Dermis blood vessel endothelial cell (primary cell): ENCODE results near the gene JPH3. TPM values are rescaled to one million over a fixed set of nuclear protein-coding genes. Genes with fewer than 3 reads are reported as not detected.
A peak's percentile ranks its signal among the peaks of the same experiment; 100 is the strongest.

Experiments
- DNase-seq: peaks from one replicate; pipeline ENCODE4 v3.0.0; 2010
- total RNA-seq: library from RNA; depleted of rRNA; stranded (reverse); fragments of >200 nt; gene quantifications from 2 replicates; pipeline ENCODE4 v1.2.3, GENCODE V29; 2014

Gene JPH3
- total RNA-seq, result 0.34 and 0.51 TPM in 2 replicates

DNA sequence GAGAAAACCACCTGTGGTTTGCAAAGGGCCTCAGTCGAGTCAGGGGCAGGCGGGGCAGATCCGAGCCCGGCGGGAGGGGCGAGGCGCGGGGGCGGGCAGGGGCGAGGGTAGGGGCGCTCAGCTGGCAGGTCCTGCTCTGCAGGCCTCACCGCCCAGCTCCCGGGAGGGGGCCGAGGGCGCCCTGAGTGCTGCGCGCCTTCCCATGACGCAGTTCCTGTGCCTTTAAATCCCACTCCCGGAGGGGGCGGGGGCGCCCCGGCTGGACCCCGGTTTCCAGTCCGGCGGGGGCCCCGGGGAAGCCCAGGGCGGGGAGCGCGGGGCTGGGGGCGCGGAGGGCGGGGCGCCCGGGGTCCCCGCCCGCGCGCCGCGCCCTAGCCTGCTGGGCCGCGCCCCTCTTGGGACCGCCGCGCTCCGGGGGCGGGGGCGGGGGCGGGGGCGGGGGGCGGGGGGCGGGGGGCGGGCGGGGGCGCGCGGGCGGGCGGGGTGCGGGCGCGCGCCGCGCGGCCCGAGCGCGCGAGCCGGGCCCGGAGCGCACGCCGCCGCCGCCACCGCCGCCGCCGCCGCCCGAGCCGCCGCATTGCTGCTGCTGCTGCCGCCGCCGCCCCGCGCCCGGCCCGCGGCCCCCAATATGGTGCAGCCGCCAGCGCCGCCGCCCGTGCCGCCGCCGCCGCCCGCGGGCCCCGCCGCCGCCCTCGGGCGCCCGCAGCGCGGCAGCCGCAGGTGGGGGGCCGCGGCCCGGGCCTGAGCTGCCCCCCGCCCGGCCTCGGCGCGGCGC is at the start of gene JPH3:
TSS of gene JPH3 (plus strand) at position 508 of the 775 bp plus-strand sequence. CDS start 639 bp downstream, outside the sequence.
- no peak for DNase-seq

DNA sequence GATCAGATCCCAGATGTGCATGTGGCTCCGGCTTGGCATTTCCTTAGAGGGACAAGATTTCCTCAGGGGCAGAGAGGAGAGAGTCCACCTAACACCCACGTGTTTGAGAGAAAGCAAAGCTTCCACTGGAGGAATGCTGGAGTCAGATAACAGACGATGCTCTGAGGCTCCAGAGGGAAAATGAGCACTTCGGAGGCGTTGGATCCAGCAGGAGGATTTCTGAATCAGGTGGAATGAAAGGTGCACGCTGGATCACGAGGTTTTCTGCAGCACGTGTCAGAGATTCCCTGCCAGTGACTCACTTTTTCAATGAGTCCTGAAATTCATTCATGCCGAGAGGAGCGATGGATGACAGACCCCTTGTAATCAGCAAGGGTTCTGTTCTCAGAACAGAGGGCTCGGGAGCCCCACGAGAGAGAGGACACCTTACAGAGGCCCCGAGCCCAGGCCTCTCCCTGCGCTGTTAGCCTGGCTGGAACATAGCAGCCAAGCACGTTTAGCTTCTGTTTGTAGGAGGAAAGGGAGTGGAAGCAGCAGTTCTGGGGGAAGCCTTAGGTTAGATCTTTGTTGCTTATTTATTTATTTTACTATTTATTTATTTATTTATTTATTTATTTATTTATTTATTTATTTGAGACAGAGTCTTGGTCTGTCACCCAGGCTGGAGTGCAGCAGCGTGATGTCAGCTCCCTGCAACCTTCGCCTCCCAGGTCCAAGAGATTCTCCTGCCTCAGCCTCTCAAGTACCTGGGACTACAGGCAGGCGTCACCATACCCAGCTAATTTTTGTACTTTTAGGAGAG is 49.3 kb upstream of the JPH3 start:
- DNase-seq, result no peak

DNA sequence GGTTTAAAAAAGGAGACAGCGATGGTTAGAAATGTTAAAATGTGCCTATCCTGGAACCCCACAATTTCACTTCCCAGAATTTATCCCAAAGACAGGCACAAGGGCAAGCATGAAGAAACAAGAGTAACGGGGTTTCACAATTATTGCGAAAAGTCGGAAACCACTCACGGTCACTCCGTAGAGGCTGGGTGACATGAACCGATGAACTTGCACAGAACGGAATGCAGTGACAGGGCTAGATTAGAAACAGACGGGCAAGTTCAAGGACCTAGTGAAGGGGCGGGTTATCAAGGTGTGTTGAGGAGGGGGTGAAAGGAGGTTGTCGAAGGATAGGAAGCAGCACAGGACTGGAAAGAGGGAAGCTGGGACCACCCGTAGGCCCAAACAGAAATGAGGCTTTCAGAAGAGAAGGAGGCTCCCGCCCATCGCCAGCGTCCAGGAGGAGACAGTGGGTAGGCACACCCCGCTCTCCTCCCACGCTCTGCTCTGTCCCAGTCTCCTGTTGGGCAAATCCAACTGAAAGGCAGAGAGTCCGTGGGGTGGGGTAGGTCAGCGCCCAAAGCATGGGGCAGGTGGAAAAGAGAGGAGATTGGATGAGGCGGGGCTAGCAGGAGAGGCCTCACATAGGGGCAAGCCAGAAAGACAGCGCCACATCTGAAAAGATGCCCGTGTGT is 47.4 kb upstream of the JPH3 start:
- DNase-seq, result no peak

DNA sequence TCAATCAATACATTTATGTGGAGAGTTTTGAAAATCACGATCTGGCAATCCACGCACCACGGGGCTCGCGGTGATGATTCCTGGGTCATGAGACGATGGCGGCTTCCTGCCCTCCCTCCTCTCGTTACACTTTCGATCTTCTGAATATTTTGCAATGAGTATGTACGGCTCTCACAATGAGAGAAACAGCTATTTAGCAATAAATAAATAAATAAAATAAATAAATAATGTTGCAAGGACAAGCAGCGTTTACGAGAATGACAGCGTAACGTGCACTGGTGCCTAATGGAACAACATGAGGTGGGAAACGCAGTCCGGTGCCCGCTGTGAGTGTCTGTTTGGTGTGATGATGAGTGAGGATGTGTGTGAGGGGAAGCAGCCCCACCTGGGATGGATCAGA is 46.7 kb upstream of the JPH3 start:
- DNase-seq, result no peak

DNA sequence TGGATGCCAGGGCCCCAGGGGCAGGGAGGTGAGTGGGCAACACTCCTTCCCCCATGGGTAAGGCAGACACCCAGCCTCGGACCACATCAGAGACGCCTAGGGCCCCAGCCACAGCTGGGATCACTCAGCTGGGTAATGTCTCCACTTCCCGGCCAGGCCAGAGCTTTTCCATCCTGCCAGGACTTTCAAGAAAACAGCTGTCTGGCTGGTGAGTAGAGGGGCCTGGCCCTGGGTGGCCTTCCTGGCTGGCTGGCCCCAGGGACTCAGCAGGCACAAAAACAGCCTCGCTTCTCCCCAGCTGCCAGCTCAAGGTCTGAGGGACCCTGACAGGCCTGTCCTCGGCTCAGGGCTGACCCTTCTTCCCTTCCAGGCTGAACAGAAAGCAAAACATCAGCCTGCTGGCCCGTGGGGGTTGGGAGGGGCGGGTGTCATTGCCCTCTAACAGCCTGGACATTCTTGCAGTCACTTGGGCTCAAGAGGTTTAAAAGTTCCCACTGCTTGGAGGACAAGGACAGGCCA is 45.3 kb upstream of the JPH3 start:
- DNase-seq, result no peak

DNA sequence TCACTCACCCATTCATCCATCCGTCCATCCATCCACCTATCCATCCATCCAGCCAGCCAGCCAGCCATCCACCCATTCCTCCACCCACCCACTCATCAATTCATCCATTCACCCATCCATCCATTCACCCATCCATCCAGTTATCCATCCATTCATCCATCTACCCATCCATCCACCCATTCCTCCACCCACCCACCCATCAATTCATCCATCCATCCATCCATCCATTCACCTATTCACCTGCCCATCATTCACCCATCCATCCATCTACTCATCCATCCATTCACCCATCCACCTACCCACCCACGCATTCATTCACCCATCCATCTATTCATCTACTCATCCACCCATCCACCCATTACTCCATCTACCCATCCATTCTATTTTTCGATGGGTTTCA is 43.6 kb upstream of the JPH3 start:
- no peak for DNase-seq

DNA sequence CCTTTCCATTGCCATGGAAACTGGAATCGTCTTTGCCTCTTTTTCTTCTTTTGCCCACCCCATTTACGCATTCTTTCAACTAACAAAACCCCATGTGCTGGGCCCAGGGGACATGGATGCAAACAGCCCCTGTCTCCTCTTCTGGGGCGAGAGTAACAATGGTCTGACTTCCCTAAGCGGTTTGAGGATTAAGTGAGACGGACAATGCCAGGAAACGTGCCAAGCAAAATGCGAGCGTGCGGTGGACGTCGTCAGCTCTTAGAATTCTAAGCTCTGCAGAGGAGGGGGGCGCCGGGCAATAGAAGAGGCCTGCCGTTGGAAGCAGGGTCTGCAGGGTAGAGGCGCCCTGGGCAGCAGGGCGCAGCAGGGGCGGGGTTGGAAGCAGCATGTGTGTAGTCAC is 42.4 kb upstream of the JPH3 start:
- DNase-seq, result peak; percentile 86

DNA sequence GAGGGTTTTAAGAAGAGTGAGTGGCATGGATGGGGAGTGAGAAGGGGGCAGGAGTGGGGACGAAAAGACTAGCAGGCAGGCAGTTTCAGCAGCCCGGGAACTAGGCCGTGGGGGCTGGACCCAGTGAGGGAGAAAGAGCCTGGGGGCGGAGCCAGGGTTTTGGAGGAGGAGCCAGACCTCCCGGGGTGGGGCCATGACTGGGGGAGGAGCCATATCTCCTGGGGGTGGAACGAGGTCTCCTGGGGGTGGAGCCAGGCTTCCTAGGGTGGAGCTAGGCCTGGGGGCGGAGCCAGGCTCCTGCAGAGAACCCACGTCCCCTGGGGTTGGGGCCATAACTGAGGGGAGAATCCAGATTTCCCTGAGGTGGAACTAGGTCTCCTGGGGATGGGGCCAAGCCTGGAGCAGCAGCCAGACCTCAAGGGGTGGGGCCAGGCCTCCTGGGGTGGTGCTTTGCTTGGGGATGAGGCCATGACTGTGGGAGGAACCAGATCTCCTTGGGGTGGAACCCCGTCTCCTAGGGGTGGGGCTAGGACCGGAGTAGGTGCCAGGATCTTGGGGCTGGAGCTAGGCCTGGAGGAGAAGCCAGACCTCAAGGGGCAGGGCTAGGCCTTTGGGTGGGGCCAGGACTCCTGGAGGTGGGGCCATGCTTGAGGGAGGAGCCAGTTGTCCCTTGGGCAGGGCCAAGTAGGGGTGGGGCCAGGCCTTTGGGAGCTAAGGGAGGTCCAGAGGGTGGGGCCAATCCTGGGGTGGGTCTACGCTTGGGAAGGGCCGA is 41.7 kb upstream of the JPH3 start:
- peak; percentile 46 for DNase-seq

DNA sequence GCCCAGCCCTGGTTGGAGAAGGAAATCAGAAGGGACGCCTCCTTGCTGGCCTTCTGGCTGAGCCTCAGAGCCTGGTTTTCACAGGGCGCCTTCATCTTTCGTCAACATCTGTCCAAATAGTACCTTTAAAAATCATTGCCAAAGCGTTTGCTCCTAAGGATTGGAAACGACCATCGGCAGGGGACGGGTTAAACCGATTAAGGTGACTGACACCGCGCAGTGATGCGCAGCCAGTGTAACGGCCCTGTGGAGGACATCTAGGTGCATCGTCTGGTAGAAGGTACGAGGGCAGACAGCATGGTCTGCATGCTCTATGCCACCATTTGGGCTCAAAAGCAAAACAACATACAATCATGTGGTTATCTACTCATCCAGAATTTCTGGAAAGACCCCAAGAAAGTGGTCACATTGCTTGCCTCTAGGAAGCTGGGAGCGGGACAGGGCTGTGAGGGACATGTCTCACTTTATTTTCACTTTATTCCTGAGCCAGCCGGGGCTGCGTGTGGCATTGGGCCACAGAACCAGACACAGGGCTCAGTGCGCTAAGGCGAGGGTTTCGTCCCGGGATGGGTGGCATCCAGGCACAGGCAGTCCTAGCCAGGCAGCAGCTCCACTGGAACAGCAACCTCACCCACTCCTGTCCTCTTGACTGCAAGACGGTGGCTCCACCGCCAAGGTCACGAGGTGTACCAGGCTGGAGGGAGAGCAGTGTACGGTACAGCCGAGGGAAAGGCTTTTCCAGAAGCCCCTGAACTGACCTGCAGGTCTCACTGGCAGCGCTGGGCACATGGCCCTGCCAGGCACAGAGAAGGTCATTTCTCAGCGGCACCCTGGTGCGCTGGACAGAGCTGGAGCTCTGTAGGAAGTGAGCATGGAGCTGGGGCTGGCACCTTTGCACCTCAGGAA is 40.9 kb upstream of the JPH3 start:
- DNase-seq, result no peak

DNA sequence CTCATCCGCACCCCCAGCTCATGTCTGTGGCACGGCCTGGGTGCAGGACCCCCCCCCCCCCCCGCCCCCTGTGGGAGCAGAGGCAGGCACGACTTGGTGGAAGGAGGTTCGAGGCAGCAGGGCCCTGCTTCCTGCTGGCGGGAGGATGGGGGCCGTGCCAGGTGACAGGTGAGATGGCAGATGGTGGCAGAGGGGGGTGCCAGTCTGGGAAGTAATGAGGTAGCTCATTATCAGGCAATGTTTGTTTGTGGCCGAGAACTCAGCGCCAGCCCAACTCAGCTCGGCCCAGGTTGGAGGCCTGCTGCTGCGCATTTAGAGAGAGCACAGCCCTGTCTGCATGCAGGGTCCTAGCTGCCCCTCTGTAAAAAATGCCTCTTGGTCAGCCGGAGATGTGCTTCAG is 40.1 kb upstream of the JPH3 start:
- DNase-seq, result no peak

DNA sequence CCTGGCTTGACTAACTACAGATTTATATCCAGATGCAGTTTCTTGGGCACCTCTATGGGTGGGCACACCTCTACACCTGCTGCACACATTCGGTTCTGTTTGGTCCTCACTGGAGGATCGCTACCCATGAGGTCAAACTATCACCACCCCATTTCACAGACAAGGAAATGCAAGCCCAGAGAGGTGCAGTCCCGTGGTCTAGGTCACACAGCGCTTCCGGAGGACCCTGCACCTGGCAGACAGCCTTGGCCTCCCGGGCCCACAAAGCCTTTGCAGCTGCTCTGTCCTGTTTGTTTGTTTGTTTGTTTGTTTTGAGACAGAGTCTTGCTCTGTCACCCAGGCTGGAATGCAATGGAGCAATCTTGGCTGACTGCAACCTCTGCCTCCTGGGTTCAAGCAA is 39.3 kb upstream of the JPH3 start:
- no peak for DNase-seq

DNA sequence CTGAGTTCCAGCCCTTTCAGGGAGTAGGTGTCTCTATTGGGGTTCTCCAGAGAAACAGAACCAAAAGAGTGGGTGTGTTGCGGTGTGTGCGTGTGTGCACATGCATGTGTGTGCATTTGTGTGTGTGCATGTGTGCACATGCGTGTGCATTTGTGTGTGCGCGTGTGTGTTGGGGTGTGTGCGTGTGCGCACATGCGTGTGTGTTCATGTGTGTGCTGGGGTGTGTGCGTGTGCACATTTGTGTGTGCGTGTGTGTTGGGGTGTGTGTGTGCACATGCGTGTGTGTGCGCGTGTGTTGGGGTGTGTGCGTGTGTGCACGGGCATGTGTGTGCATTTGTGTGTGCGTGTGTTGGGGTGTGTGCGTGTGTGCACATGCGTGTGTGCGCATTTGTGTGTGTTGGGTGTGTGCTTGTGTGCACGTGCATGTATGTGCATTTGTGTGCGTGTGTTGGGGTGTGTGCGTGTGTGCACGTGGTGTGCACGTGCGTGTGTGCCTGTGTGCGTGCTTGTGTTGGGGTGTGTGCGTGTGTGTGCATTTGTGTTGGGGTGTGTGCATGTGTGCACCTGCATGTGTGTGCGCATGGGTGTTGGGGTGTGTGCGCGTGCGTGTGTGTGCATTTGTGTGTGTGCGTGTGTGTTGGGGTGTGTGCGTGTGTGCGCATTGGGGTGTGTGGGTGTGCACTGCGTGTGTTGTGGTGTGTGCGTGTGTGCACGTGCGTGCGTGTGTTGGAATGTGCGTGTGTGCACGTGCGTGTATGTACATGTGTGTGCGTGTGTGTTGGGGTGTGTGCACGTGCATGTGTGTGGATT is 38.4 kb upstream of the JPH3 start:
- DNase-seq, result no peak

DNA sequence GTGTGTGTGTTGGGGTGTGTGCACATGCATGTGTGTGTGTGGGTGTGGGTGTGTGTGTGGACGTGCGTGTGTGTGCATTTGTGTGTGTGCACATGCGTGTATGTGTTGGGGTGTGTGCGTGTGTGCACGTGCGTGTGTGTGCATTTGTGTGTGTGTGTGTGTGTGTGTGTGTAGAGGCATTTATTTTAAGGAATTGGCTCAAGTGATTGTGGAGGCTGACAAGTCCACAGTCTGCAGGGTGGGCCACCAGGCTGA is 37.9 kb upstream of the JPH3 start:
- no peak for DNase-seq

DNA sequence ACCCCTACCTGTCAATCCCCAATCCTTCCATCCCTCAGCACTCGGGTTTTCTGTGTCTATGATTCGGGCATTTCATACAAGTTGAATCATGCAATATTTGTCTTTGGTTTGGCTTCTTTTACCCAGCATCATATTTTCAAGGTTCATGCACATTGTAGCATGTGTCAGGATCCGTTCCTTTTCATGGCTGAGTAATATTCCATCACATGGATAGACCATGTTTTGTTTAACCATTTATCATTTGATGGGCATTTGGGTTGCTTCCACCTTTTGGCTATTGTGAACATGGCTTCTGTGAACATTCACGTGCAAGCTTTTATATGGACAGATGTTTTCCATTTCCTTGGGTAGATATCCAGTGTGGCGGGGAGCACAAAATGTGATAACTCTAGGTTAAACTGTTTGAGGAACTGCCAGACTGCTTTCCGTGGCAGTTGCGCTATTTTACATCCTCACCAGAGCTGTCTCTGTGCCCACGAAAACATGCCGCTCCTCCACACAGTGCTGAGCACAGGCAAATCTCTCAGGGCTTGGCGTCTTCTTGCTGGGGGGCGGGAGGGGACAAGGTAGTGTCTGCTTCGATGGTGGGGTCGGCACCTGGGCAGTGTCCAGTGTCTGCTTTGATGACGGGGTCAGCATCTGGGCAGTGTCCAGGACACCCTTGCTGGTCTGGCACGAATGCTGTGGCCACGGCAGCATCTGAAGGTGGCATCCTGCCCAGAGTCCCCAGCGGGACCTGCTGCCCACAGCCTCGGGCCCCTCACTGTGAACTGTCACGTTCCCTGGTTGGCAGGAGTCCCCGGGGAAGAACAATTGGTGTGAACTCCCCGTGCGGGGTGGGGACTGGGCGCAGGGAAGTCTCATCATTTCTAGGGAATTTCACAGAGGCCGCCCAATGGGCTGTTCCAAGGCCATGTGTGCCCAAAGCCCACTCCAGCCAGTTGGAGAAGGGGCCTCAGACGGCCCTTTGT is 32.4 kb upstream of the JPH3 start:
- DNase-seq, result no peak

DNA sequence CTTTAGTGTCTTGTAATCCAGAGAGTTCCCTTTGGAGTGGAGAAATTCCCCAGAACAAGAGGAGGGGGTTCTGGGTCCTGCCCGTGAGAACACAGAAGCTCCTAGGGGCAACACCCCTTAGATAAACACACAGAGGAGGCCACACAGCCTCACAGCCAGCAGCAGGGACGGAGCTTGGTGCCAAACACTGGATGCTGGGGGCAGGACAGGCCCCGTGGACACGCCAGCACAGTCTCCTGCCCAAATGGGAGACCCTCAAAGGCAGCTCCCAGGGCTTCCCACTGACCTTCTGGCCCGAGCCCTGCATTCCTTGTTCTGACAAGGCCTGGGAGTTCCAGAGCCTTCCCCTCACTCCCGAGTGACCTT is 31.8 kb upstream of the JPH3 start:
- DNase-seq, result no peak

DNA sequence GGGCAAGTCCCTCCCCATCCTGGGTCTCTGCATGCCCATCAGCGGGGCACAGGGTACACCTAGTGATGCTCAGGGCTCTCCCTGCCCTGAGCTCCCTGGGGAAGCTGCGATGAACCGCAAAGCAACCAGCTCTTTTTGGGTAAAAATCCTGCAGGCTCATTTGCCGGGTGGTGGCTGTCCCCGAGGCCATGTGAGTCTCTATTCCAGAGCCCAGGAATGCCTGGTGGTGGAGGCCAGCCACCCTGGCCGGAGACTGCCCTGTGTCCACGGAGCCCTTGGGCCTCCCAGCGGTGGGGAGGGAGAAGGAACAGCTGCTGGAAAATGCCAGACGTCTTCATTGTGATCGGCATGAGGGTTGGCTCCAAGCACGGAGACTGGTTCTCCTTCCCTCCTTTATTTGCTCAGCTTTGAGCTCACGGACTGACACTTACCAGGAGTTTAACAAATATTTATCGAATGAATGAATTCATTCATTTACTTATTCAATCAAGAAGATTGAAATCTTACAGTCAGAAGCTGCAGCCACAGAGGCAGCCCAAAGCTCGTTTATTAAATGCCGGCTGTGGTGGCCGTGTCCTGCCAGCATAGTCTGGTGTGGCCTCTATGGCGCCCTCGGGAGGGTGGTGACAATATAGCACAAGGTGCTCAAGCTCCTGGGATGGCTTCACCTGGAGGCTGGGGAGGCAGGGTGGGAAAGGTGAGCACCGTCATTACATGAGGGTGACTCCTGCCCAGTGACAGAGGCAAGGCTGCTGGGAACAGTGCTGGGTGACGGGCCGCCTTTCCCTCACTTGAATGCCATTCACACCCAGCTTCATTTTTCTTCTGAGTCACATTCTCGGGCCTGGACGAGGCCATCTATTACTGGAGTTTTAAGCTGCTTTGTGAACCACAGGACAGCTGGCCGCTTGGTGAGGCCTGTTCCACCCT is 31.1 kb upstream of the JPH3 start:
- DNase-seq, result peak; percentile 33

DNA sequence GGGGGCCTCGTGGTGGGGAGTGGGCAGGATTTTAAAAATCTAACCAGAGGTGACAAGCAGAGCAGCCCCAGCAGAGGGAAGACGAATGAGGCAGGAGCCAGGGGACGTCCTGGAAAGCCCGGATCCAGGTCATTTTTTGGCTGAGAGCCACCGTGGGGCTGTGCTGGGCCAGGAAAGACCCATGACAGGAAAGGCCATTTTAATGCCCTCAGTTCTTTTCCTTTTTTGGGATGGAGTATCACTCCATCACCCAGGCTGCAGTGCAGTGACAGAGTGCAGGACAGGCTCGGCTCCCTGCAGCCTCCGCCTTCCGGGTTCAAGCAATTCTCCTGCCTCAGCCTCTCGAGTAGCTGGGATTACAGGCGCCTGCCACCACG is 30.5 kb upstream of the JPH3 start:
- peak; percentile 29 for DNase-seq

DNA sequence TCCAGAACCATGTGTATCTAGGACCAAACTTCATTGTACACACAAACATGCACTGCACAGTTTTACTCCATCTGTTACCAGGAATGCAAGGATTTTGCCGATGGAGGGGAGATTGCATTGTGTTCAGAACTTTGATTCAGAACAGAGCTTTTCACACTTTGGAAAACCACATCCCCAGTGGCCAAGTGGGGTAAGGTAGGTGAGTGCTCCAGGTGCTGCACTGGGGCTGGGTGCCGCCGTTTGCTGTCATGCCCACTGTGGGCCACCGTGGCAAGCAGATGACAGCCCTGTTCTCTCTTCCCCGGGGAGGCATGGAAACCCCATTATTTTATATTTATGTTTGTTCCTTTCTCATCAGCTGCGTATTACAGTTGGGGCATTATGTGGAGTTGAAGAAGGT is 29.3 kb upstream of the JPH3 start:
- no peak for DNase-seq
